LNCAP (cell line): ENCODE data around the gene LSM12.
A peak's percentile ranks its signal among the peaks of the same experiment; 100 is the strongest.

ENCODE experiments used
- TF ChIP-seq, protein P1 (sequence below): fragments of 450-650 bp; IDR thresholded peaks from 2 replicates; pipeline ENCODE4 v1.5.1; 2017; ENCODE audit warnings: mild to moderate bottlenecking

LSM12 gene

DNA sequence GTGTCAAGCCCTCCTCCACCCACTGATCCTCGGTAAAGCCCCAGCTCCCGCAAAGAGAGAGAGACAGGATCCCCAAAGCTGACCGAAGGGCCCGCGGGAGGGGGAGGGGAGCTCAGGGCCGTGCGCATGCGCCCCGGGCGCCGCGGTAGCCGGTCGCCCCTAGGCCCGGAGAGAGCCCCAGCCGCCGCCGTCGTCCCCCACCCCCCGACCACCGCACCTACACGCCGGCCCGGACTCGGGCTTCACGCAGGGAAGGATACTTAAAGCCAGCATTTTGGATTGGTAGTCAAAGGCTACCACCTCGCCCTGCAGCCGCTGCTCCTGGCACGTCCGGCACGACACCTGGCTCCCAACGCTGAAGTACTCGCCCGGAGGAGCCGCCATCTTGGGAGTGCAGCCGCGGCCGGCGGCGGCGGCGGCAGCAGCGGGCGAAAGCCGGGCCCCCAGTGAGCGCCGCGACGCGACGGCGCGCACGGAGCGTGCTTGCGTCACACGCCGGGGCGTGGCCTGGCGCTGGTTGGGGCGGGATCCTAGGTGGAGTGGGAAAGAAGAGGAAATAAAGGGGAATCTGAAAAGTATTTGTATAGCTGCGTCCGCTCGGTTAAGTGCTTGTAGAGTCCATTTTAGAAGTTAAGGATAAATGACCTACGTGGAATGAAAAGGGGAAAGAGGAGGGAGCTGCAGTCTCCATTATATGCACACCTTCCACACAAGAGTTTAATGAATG, at the start of gene LSM12:
LSM12 (minus strand) TSS at position 468 of the 727 bp plus-strand sequence; CDS start at position 384, 84 bp downstream.
- TF ChIP-seq, protein P1, sequence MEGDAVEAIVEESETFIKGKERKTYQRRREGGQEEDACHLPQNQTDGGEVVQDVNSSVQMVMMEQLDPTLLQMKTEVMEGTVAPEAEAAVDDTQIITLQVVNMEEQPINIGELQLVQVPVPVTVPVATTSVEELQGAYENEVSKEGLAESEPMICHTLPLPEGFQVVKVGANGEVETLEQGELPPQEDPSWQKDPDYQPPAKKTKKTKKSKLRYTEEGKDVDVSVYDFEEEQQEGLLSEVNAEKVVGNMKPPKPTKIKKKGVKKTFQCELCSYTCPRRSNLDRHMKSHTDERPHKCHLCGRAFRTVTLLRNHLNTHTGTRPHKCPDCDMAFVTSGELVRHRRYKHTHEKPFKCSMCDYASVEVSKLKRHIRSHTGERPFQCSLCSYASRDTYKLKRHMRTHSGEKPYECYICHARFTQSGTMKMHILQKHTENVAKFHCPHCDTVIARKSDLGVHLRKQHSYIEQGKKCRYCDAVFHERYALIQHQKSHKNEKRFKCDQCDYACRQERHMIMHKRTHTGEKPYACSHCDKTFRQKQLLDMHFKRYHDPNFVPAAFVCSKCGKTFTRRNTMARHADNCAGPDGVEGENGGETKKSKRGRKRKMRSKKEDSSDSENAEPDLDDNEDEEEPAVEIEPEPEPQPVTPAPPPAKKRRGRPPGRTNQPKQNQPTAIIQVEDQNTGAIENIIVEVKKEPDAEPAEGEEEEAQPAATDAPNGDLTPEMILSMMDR, result no peak

DNA sequence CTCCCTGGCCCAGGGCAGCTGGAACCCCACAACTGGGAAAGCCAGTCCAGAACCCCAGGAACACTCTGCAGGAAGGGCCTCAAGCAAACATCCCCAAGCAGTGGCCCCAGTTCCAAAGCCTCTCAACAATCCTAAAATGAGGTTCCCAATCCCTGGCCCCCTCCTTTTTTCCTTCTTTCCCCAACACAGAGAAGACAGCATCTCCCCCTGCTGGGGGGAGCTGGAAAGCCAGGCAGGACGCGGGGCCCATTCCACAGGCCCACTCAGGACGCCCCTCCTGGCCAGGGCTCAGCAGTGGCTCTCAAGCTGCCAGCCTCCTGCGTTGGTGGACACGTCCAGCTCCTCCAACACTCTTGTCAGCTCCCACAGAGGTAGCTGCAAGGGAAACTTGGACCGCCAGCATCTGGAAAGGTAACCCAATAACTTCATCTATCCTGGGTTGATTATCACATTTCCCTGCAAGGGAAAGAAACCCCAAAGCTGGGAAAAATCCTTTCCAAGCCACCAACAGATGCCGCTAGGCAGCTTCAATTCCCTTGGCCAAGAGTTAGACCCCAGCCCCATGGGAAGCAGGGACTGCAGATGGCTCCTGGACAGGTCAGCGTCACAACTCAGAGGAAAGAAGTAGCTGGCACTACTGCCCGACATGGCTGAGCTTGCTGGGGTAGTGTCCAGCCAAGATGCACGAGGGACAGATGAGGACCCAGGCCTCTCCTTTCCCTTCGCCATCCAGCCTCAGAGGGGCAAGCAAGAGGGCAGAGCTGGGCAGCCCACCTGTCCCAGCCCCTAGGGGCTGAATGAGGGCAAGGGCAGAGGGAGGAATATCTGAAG, 49.3 kb upstream of the LSM12 start:
- TF ChIP-seq, protein P1, result peak; percentile 46

DNA sequence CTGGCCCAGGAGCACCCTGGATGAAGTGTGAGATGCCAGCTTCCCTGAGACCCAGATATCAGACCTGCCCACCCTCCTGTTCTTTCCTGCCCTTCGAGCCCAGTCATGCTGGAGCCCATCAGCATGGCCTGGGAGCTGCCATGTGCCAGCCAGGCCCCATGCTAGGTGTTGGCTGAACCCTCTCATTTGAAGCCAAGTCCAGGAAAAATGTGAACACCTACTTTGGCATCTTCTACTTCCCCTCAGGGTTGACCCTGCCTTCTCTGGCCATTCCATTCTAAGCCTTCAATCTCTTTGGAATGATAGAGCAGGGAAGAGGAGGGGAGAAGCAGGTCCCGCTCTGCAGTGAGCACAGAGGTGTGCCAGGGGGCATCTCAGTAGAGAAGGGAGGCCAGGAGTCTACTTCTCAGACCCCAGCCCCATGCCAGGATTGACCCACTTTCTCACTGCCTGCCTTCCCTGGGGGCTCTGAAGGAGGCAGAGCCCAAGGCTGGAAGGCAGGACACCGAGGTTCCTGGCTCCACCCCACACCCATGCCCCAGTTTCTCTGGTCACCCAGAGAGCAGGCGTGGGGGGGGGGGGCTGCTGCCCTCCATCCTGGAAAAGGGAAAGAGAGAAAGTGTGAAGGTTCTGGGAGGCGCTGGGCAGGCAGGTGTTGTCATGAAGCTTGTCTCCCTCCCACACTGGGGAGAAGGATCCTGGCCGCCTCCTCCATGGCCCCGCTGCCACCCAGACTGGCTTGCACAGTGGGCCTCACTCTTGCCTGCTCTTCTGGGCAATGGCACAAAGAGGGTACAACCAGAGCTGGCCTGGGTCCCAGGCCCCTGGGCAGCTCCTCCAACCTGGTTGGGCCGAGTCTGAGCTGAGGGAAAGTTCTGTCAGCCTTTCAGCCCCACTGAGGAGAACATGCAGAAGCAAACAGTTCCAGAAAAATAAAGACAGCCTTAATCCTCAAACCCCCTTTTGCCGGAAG, 47.7 kb upstream of the LSM12 start:
- TF ChIP-seq, protein P1, result no peak

DNA sequence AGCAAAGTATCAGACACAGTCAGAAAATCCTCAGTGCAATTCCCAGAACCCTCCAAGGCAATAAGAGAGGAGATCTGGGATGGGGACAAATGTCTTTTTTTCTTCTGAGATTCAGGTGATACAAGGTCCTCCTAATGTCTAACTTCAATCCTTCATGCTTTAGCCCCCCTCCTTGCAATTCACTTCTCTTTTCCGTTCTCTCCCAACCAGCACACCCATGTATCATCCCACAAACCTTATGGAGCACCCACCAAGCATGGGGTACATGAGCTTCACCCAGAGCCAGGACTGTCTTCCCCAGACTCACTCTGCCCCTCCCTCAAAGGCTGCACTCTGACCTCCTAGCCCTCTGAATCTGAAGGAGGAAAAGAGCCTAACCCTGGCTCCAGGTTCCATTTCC, 46.9 kb upstream of the LSM12 start:
- TF ChIP-seq, protein P1, result no peak

DNA sequence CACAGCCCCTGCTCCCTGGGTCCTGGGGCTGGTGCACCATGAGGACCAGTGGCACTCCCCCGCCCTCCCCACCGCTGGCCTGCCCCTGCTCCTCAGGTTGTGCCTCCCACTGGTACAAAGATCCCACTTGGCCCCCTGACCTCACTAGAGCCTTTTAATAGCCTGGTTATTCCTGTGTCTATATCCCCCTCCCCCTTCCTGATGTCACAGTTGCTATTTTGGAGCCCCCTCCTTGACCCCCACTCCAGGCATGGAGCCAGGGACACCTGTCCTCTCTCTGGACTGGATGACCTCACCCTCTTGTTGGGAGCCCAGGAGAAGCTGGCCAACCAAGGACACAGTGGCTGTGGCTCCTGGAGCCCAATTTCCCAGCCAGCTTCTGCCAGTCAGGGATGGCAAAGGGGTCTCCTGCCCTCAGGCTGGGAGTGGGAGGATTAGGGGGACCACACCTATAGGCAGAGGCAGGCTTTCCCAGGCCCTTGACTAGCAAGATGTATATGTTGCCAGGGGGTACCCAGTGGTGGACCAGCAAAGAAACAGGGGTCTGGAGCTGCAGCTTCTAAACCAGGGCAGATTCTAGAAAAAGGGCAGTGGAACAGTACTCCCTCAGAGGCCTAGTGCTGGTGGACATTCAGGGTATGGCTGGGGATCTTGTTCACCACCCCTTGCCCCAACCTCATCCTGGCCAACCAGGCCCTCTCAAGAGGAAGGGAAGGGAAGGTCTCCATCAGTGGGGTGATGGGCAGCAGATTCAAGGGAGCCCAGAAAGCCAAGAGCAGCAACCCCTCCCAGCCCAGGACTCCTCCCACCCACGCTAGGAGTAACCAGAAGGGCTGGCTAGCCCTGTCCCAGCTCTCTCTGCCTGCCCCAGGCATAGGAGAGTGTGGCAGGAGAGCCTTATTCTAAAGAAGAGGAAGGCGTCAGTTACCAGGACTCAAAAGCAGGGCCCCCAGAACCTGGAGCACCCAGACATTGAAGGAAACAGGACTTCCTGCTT, 46.1 kb upstream of the LSM12 start:
- TF ChIP-seq, protein P1, result no peak

DNA sequence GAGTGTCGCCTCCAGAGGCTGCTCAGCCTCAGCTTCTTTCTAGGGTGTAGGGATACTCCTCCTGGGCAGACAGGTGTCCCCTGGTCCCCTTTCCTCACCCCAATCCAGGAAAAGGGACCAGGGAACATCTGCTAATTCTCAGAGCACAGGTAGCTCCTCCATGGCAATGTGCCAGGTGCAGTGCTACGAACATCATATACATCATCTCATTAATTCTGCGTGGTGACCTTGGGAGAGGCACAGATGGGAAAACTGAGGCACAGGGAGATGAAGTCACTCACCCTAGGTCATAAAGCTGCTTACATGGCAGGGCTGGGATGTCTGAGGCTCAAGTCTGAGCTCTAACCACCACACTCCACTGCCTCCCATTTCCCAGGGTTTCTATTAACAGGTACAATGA, 45.3 kb upstream of the LSM12 start:
- TF ChIP-seq, protein P1, result no peak
